ENCODE results near the gene CDKN1C.
A peak's percentile ranks its signal among the peaks of the same experiment; 100 is the strongest.

CDKN1C gene

GRCh38 chr11:2885678-2886081 is at the start of gene CDKN1C:
CDKN1C (minus strand) TSS chr11:2885775; CDS start chr11:2885456, 319 bp downstream.
- peak; percentile 77 for DNase-seq

- DNase-seq: no peak
Observed at GRCh38 chr11:2934611-2935239, 49.1 kb upstream of the CDKN1C start.

- DNase-seq: no peak
Observed at GRCh38 chr11:2934021-2934550, 48.5 kb upstream of the CDKN1C start.

- DNase-seq: no peak
Observed at GRCh38 chr11:2933375-2934020, 47.9 kb upstream of the CDKN1C start.

- no peak for DNase-seq
Observed at GRCh38 chr11:2932850-2933251, 47.3 kb upstream of the CDKN1C start.

- no peak for DNase-seq
Observed at GRCh38 chr11:2931771-2932738, 46.5 kb upstream of the CDKN1C start.

- DNase-seq: no peak
Observed at GRCh38 chr11:2931420-2931746, 45.8 kb upstream of the CDKN1C start.

- peak; percentile 37 for DNase-seq
Observed at GRCh38 chr11:2930704-2931419, 45.3 kb upstream of the CDKN1C start.

GRCh38 chr11:2929950-2930703 is 44.6 kb upstream of the CDKN1C start:
- peak; percentile 14 for DNase-seq

GRCh38 chr11:2929531-2929949 is 44.0 kb upstream of the CDKN1C start:
- no peak for DNase-seq

GRCh38 chr11:2928605-2929530 is 43.3 kb upstream of the CDKN1C start, which contains the start of gene PHLDA2:
PHLDA2 (minus strand) TSS chr11:2929420; CDS start chr11:2929364, 56 bp downstream.
- DNase-seq: peak; percentile 41

- no peak for DNase-seq
Observed at GRCh38 chr11:2927851-2928604, 42.5 kb upstream of the CDKN1C start.

GRCh38 chr11:2927121-2927800 is 41.7 kb upstream of the CDKN1C start:
- no peak for DNase-seq

GRCh38 chr11:2926611-2927051 is 41.1 kb upstream of the CDKN1C start:
- DNase-seq: no peak

GRCh38 chr11:2924821-2925675 is 39.5 kb upstream of the CDKN1C start:
- DNase-seq: no peak

GRCh38 chr11:2924381-2924780 is 38.8 kb upstream of the CDKN1C start:
- DNase-seq: no peak

- DNase-seq: no peak
Observed at GRCh38 chr11:2923446-2924375, 38.1 kb upstream of the CDKN1C start.

All from NCI-H1105 (cell line).